DND-41 (cell line): Measurements from ENCODE around the gene ZFP2.

Source experiments
- EZH2 ChIP-seq: IDR thresholded peaks from 3 replicates; pipeline ENCODE4 v1.6.1; 2012; ENCODE audit warnings: borderline replicate concordance, low read depth, mild to moderate bottlenecking, moderate library complexity, low read length, inconsistent platforms; ENCODE audit not compliant: severe bottlenecking
- TF ChIP-seq, protein P1 (sequence below): IDR thresholded peaks from 2 replicates; pipeline ENCODE4 v1.5.1; 2012; ENCODE audit warnings: borderline replicate concordance, low read length, moderate library complexity, mild to moderate bottlenecking; ENCODE audit not compliant: poor library complexity, severe bottlenecking; ENCODE audit errors: extremely low read depth

DNA sequence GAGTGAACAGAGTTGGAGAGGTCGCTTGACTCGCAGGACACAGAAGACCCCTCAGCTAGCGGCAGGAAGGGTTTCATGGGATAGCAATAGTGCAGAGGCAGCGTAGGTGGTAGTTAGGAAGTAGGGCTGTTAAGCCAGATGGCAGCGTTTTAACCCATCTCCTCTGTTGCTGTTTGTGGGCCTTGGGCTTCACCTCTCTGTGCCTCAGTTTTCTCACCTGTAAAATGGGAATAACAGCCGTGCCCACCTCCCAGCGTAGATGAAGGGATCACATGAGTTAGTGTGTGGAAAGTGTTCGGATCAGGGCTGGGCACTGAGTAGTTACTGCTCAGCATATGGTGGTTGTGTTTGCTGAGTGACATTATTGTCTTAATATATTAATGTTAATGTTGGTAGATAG lies 34.1 kb upstream of the ZFP2 start:
- TF ChIP-seq, protein P1, sequence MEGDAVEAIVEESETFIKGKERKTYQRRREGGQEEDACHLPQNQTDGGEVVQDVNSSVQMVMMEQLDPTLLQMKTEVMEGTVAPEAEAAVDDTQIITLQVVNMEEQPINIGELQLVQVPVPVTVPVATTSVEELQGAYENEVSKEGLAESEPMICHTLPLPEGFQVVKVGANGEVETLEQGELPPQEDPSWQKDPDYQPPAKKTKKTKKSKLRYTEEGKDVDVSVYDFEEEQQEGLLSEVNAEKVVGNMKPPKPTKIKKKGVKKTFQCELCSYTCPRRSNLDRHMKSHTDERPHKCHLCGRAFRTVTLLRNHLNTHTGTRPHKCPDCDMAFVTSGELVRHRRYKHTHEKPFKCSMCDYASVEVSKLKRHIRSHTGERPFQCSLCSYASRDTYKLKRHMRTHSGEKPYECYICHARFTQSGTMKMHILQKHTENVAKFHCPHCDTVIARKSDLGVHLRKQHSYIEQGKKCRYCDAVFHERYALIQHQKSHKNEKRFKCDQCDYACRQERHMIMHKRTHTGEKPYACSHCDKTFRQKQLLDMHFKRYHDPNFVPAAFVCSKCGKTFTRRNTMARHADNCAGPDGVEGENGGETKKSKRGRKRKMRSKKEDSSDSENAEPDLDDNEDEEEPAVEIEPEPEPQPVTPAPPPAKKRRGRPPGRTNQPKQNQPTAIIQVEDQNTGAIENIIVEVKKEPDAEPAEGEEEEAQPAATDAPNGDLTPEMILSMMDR = no peak
- TF ChIP-seq EZH2 = no peak
